ENCODE data around the gene NDUFS8.

The NDUFS8 gene

DNA sequence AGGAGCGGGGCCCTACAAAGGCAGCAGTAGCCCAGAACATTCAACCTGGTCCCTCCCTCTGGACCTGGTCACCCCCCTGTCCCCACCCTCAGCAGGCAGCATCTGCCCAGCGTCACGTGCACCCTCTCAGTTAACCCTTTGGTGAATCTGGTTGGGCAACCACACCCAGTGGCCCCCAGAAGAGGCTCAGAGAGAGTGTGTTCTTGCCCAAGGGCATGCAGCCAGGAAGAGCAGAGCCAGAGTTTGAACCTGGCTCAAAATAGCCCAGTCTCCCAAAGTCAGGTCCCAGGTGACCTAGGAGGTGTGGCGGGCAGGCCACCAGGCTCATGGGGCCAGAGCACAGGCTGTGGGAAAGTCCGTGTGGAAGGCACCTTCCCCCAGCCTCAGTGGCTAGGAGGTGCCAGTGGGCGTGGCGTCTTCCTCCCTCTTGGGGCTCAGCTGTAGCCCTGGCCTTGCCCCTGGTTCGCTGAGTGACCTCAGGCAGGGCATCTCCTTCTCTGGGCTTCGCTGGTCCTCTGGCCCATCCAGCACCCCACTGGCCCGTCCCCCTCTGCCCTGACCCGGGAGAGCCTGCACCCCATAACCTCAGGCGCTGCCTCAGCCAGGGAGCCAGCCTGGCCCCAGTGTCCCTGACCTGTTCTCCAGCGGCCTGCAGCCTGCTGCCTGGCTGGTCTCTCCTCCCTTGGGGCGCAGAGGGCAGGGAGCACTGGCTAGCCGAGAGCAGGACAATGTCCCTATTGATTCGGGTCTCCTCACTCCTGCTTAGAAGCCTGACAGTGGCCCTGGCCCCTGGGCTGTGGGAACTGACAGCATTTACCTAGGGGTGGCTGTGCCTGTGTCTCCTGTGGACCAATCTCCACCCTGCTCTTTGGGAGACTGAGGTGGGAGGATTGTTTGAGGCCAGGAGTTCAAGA lies 13.3 kb upstream of the NDUFS8 start:
- no peak for DNase-seq

DNA sequence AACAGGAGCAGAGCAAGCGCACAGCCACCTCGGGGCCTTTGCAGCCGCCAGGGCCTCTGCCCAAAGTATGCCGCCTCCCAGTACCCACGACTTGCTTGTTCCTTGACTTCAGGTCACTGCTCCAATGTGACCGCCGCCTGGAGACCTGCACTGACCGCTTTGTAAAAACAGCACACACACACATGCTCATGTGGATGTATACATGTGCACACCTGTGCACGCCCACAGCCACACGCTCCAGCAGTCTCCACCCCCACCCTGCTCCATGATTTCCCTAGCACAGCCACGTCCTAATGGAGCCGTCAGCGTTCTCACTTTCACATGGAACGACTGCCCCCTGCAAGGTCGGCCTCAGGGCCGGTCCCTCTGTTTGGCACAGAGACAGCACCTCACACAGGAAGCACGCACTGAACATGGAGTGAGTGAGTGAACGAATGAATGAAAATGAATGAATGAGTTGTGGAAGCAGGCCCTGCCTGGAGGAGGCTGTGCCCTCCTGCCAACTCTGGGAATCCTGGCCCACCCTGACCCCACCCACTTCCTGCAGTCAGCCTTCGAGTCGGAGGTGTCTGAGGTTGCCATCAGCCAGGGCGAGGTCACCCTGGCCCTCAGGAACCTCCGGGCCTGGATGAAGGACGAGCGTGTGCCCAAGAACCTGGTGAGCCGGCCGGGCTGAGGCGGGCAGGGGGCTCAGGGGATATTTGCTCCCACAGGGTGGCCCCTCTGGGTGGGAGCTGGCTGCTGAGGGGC lies 12.3 kb upstream of the NDUFS8 start:
- no peak for DNase-seq

DNA sequence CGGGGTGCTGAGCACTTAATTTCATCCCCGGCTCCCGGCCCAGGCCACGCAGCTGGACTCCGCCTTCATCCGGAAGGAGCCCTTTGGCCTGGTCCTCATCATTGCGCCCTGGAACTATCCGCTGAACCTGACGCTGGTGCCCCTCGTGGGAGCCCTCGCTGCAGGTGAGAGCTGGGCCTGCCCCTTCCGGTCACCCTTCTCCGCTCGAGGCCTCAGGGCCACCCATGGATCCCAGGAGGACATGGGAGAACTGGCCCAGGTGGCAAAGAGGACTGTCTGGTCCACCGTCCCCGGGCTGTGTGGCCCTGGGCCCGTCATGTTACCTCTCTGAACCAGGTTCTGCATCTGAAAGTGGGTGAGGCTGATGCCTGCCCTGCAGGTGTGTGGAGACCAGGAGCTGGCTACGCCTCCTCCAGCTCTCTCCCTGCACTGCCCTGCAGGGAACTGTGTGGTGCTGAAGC lies 11.7 kb upstream of the NDUFS8 start:
- no peak for DNase-seq

DNA sequence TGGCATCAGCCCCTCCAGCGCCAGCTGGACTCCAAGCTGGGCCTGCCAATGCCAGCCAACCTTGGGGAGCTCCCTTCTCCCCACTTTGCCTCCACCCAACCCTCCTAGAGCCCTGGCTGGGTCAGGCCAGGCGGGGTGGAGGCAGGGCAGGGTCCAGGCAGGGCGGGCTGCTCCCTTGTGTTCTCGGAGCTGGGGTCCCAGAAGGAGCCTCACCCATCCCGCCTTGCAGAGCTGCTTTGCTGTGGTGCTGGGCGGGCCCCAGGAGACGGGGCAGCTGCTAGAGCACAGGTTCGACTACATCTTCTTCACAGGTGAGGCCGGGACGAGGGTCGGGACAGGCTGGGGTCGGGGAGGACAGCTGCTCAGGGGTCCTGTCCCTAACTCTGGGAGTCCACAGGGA lies 11.0 kb upstream of the NDUFS8 start:
- DNase-seq = no peak

DNA sequence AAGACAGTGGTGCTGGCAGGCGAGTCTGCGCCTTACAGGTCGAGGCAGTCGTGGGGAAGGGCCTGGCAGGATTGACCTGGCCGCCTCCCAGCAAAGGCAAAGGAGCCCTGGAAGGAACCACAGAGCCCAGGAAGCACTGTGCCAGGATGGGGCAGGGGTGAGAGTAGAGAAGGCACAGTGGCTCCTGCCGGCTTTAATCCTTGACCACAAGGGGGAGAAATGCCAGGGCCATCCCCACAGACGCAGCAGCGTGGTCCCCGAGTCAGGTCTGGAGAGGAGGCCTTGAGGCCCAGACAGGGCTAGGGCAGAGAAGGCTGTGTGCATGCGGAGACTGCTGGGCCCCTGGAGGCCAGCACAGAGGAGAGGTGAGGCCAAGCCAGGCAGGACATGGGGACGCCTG lies 9.9 kb upstream of the NDUFS8 start:
- DNase-seq = no peak

DNA sequence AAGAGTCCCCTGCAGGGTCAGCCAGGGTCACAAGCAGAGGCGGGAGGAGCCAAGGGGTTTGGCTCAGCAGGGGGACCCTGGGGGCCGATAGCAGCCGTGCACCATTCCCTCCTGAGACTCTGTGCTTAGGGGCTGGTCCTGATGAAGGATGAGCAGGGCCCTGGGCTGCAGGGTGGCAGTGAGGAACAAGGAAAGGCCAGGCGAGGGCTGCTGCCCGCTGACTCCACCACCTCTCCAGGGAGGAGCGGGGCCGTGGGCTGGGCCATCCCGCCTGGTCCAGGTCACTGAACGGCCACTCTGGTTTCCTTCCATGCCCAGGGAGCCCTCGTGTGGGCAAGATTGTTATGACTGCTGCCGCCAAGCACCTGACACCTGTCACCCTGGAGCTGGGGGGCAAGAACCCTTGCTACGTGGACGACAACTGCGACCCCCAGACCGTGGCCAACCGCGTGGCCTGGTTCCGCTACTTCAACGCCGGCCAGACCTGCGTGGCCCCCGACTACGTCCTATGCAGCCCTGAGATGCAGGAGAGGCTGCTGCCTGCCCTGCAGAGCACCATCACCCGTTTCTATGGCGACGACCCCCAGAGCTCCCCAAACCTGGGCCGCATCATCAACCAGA lies 9.2 kb upstream of the NDUFS8 start:
- DNase-seq = no peak

DNA sequence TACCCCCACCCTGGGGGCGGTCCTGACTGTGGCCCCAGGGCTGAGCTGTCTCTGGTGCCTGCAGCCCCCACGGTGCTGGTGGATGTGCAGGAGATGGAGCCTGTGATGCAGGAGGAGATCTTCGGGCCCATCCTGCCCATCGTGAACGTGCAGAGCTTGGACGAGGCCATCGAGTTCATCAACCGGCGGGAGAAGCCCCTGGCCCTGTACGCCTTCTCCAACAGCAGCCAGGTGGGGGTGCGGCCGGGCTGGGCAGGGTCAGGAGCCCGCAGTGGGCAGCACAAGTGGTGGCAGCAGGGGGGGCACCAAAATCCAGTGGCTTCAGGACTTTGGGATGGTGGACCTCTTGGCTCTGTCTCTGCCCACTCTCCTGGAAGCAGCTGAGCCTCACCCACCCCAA lies 8.0 kb upstream of the NDUFS8 start:
- no peak for DNase-seq

DNA sequence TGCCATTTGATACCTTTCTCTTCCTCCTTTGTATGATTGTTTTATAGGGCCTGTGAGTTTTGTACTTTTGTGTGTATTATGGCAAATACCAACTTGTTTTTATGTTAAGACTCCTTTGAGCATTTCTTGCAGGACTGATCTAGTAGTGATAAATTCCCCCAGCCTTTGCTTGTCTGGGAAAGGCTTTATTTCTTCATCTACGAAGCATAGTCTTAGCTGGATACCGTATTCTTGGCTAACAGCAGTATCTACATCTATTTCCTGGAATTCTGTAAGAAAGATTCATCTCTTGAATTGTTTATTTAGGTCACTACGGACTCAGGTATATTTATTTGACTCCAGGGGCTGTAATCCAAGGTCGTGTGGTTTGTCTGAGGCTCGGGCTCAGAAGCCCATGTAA lies 6.0 kb upstream of the NDUFS8 start:
- no peak for DNase-seq

DNA sequence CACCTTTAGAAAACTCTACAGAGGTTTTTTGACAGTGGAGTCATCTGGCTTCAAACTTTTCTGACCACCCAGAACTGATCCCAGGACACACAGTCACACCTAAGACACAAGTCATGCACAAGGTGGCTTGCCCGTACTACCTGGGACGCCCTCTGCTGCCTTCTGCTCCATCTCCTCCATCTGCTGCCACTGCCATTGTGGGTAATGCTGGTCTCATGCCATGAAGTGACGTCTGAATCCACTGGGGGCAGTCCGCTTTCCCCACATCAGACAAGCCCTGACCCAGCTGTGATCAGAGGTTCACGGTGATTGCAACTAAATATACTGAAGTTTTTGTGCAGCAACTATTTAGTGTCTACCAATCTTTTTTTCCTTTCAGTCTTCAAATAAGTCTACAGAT lies 5.4 kb upstream of the NDUFS8 start:
- no peak for DNase-seq

DNA sequence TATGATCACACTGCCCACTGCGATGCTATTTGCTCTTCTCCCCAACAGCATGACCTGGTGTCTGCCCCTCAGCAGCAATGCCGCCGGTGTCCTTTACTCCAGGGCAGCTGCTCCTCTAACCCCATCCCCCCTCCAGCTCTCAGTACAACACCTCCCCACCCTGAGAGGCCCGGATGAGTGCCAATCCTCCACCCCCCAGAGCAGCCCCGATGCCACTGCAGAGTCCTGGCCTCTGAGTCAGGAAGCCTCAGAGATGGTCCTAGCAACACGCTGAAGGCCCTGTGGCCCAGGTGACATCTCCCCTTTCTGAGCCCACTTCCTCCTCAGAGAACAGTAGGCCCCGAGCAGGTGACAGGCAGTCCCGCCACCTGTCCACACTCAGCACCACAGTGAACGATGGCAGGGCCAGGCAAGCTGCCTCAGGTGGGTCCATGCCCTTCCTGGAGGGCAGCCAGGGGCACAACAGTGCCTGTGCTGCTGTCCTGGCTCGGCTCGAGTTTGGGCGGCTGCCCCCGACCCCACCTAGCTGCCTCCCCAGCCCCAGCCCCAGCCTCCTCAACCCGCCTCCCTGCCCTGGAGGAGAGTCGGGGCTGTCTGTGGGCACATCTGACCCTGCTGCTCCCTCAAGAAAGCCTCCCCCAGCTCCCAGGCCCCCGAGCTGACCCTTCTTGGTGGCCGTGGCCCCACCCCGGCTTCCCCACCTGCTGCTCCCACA lies 3.9 kb upstream of the NDUFS8 start:
- no peak for DNase-seq

DNA sequence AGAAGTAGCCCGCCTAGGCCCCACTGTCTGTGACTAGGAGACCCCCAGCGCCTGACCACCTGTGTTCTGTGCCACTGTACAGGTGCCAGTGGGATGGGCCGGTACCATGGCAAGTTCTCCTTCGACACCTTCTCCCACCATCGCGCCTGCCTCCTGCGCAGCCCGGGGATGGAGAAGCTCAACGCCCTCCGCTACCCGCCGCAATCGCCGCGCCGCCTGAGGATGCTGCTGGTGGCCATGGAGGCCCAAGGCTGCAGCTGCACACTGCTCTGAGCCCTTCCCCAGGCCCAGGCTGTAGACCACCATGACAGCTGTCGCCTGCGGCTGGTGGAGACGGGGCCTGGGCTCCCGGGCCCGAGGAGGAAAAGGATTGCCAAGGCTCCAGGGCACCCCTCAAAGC lies 2.8 kb upstream of the NDUFS8 start:
- no peak for DNase-seq

DNA sequence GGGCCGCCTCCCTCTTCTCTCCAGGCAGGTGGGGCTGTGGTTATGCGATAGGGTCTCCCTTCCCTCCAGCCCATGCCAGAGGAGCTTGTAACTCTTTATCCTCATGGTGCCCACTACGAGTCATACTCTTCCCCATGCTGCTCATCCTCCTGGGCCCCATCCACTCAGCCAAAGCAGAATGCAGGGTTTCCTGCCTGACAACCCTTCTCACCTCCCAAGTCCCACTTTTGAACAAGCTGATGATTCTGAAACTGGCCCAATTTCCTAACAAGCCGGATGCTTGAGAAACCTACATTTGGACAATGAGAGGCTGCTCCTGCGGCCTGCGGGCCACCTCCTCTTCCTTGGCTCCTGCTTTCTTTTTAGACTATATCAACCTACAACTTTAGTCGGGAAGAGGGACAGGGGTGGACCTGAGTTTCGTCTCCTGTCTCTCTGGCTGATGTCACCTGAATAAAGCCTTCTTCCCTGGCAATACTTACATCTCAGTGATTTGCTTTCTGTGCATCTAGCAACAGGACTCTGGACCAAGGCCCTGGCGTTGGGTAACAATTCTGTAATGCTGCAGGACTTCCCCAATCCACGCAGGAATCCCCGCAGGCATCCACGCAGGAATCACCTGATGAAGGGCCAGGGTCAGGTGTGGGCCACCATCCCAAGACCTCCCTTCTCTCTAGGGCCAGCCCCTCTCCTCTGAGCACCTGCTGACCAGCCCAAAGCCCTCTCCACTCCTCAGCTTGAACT lies 1.5 kb upstream of the NDUFS8 start:
- no peak for DNase-seq

DNA sequence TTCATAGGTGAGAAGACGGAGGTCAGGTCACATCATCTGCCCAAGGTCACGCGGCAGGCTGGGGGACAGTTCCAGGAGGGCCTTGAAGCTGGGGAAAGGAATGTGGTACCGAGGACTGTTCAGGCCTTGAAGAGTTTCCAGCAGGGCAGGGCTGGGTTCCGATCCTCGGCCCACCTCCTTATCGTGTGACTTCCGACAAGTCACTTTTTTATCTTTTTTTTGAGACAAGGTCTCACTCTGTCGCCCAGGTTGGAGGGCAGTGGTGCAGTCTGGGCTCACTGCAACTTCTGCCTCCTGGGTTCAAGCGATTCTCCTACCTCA lies 623 bp downstream of the NDUFS8 start:
- no peak for DNase-seq

DNA sequence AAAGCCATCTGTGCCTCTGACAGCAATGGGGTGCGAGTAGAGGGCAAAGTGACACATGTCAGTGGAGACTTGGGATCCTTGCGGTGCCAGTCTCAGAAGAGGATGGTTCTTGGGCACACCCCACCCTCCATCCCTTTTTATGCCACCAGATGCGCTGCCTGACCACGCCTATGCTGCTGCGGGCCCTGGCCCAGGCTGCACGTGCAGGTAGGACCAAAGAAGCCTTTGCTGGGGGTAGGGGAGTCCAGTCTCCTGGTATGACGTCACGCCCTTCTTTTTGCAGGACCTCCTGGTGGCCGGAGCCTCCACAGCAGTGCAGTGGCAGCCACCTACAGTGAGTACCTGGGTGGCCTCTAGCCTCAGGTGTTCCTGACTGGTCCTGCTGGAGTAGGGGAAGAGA lies 1.5 kb downstream of the NDUFS8 start:
- no peak for DNase-seq

DNA sequence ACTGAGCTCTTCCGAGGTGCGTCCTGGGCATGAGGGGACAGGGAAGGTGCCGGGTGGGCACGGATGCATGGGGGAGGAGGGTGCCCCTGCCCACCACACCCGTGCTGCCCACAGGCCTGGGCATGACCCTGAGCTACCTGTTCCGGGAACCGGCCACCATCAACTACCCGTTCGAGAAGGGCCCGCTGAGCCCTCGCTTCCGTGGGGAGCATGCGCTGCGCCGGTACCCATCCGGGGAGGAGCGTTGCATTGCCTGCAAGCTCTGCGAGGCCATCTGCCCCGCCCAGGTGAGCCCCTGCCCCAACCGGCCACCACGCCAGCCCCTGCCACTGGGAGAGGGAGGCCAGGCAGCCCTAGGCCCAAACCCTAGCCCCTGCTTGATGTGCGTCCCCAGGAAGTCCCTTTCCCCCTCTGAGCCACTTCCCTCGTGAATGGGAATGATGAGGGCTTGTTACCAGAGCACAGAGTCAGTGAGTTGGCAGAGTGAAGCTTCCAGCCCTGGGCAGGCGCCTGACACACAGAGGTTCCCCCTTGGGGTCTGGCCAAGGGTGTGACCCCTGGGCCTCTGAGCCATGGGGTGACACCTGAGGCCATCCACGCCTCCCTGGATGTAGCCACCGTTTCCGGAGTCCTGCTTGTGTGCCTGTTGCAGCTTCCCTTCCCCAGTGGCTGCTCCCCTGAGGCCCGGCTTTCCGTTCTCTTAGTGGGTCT lies 2.7 kb downstream of the NDUFS8 start:
- DNase-seq = no peak

DNA sequence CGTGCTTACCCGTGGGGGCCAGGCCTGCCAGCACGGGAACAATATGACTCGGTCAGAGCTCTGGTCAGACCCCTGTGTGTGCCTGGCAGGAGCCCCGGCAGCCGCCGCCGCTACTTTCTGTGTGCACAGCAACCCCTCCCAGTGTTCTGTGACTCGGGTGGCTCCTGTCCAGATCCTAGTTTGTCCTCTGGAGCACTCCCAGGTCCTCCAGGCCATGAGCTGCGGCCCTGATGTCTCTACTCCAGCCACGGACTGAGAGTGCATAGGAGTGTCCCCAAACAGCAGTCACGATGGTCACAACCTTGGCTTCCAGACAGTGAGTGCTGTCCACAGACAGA lies 3.2 kb downstream of the NDUFS8 start:
- DNase-seq = no peak

DNA sequence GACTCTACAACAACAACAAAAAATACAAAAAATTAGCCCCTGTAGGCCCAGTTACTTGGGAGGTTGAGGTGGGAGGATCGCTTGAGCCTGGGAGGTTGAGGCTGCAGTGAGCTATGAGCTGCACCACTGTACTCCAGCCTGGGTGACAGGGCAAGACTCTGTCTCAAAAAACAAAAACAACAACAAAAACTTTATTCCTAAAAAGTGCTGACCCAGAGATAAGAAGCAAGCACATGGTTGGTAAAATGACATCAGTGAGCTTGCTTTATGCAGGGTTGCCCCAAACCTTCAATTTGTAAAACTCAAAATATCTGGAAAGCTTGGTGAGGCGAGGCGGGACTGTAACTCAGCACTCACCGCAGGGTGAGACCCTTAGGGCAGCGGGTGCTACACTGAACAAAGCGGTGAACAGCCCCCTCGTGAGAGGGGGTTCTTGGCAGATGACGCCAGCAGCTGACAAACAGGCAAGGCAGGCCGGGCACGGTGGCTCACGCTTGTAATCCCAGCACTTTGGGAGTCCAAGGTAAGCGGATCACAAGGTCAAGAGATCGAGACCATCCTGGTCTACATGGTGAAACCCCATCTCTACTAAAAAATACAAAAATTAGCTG lies 4.9 kb downstream of the NDUFS8 start:
- DNase-seq = no peak

DNA sequence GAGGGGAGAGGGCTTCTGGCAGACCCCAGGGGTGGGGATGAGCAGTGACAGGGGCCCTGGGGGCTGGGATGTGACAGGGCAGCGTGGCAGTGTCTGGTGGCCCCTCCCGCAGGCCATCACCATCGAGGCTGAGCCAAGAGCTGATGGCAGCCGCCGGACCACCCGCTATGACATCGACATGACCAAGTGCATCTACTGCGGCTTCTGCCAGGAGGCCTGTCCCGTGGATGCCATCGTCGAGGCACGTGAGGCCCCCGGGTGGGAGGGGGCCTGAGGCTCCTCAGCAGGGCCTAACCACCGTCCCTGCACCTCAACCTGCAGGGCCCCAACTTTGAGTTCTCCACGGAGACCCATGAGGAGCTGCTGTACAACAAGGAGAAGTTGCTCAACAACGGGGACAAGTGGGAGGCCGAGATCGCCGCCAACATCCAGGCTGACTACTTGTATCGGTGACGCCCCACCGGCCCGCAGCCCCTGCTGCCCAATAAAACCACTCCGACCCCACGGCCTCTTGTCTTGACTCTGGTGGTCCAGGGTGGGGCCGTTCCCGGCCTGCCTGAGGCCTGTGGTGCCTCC lies 5.7 kb downstream of the NDUFS8 start:
- no peak for DNase-seq

DNA sequence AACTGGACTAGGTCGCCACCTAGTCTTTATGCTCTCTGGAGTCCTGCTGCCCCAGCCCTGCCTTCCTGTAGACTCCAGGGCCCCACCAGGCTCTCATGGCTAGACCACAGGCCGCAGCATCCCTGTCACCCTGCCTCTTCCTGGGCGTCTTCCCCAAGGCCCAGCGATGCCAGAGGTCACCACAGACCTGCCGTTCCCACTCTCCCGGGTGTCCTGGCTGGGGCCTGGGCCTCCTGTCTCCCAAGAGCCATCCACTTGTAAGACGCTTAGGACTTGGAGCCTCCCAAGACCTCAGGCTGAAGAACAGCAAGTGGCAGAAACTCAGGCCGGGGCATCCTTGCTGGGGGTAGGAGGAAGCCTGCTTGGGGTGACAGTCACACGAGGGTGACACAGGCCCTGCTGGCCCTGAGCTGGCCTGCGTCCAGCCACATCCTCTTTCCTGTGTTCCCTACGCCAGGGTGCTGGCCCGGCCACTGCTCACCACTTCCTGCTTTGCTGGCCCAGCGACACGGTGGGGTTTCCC lies 6.3 kb downstream of the NDUFS8 start:
- DNase-seq = no peak

DNA sequence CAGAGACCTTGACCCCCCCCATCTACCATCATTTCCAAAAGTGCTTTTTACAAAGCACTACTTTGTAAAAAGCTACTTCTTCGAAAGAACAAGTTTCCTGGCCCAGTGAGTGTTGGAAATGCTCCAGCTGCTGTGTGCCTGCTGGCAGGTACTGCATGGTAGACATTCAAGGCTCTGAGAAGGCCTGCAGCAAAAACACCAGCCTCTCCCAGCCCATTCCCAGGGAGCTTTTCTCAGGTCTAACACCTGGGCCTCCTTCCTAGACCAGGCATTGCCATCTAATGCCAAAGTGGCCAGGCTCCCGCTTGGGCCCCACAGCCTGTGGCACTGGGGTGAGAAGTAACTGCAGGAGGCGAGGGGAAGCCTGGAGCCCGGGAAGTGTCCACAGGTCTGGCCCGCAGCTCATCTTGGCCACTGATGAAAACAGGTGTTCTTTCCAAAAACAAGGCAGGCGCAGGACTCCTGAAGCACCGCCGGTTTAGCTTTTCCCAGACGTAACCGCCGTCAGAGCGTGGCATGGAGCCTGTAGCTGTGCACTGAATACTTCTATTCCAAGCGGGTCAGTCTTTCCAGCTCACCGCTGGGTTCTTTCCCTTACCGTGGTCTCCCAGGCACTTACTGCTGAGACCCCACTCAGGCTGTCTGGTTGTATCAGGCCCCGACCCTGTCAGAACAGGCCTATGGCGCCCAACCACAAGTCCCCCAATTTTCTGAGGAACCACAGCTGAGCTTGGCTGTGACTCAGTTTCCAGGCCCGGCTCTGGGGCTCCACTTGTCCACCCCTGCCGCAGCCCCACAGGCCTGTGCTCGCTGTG lies 7.1 kb downstream of the NDUFS8 start:
- no peak for DNase-seq

Data from NCI-H2171 (cell line).